Measurements from ENCODE around the gene GPR161.

GRCh38 chr1:168089326-168089978, 47.3 kb downstream of the GPR161 start:
- TF ChIP-seq CTCF (conservative IDR thresholded peaks at IDR 0.05) = no peak
- no peak for TF ChIP-seq EZH2 (IDR thresholded peaks at IDR 0.05; ENCODE audit: low read depth)

Measured in PC-9 (cell line).